ENCODE measurements around the gene CIB4.

Gene CIB4

DNA sequence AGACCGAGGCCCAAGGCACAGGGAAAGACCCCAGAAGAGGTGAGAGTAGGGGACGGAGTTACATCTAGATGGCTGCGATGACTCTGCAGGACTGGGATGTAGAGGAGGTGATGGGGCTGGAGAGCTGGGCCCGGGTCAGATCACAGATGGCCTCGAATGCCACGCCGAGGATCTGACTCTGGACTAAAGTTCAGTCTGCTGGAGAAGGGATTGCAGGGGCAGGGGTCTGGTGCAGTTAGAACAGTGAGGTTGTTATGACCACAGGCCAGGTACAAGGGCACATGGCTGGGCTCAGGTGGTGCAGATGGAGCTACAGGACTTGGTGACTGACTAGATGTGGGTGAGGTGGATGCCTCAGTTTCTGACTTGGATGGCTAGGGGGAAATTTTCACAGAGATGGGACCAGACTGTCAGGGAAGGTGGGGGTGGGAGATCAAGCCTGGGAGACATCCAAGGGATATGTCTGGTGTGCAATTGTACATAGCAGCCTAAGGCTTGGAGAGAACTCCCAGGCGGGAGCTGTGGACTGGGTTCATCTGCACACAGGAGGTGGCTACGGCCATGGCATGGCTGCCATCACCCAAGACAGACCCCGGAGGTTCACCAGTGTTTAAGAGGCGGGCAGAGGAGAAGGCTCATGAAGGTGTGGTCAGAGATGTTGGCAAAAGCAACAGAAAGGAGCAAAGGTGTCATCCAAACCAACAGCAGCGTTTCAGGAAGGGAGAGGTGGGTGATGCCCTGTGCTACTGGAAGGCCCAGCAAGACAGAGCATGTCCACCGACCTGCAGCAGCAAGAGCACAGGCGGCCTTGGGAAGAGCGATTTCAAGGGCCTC, 66.9 kb downstream of the CIB4 start:
- in situ Hi-C loops (cut with MboI; ENCODE audit: low pct_unique_long_range_greater_than_20kb, low sequenced_read_pairs, unreplicated experiment), result no loop called here
- TF ChIP-seq, protein P1, sequence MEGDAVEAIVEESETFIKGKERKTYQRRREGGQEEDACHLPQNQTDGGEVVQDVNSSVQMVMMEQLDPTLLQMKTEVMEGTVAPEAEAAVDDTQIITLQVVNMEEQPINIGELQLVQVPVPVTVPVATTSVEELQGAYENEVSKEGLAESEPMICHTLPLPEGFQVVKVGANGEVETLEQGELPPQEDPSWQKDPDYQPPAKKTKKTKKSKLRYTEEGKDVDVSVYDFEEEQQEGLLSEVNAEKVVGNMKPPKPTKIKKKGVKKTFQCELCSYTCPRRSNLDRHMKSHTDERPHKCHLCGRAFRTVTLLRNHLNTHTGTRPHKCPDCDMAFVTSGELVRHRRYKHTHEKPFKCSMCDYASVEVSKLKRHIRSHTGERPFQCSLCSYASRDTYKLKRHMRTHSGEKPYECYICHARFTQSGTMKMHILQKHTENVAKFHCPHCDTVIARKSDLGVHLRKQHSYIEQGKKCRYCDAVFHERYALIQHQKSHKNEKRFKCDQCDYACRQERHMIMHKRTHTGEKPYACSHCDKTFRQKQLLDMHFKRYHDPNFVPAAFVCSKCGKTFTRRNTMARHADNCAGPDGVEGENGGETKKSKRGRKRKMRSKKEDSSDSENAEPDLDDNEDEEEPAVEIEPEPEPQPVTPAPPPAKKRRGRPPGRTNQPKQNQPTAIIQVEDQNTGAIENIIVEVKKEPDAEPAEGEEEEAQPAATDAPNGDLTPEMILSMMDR (IDR thresholded peaks at IDR 0.05; ENCODE audit: extremely low read depth, insufficient read depth, missing control alignments), result no peak
- DNase-seq (ENCODE audit: low spot score), result no peak

DNA sequence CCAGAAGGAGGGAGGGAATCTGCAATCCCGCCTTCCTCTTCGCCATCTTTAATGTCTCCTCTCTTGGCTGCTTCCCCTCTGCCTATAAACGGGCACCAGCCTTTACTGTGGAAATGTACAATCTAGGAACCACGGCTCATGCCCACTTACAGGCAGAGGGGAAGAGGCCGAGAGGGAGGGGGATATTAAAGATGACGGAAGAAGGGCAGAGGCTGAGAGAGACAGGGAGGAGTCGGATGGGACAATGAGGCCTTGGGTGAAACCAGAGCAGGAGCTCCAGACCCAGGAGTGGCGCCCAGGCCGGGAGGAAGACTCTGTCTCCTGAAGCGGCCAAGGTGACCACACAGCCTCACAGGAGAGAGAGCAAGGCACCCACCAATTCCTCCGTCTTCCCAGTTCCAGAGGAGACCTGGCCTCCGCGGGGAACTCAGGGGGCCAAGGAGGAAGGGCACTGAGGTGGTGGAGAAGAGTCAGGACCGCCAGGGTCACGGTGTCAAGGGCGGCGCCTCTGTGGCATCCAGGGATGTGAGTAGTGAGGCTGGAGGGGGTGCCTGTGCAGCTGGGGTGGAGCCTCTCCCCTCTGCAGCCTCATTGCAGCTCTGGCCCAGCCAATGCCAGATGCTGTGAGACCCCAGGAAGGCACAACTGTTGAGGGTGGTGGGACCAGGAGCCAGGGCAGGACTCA, 67.8 kb downstream of the CIB4 start:
- TF ChIP-seq, protein P1 (IDR thresholded peaks at IDR 0.05; ENCODE audit: extremely low read depth, insufficient read depth, missing control alignments), result no peak
- in situ Hi-C loops (cut with MboI; ENCODE audit: low pct_unique_long_range_greater_than_20kb, low sequenced_read_pairs, unreplicated experiment), result no loop called here
- DNase-seq (ENCODE audit: low spot score), result no peak

DNA sequence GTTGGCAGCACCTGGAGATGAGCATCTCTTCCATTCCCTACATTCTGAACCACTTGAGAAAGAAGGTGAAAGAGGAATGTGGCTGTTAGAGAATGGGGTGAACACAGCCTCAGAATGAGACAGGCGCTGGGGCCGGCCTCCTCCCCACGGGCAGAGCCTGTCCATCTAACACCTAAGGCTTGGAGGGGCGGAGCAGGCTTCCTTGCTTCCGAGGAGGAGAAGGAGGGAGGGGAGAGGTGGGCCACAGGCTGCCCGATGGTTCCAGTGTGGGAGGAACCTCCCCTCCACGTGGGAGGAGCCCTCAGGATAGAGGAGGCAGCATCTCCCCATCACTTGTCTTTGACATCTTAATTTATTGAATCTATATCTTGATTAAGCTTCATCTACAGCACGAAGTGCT, 68.6 kb downstream of the CIB4 start:
- in situ Hi-C loops (cut with MboI; ENCODE audit: low pct_unique_long_range_greater_than_20kb, low sequenced_read_pairs, unreplicated experiment), result no loop called here
- TF ChIP-seq, protein P1 (IDR thresholded peaks at IDR 0.05; ENCODE audit: extremely low read depth, insufficient read depth, missing control alignments), result no peak
- DNase-seq (ENCODE audit: low spot score), result no peak

DNA sequence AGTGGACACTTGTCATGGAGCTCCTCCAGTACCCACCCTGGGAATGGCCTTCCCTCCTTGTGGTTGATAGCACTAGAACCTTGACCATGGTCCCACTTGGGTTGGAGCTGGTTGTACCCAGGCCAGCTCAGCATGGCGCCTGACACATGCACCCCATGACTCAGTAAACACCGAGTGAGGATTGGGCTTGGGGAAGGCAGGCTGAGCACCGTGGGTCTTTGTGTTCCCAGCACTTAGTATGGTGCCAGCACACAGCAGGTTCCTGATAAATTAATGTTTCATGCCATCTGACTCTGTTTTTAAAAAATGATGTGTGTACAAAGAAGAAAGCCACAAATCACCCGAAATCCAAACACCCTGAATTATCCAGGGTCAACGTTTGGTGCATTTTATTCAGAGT, 69.8 kb downstream of the CIB4 start:
- in situ Hi-C loops (cut with MboI; ENCODE audit: low pct_unique_long_range_greater_than_20kb, low sequenced_read_pairs, unreplicated experiment), result no loop called here
- TF ChIP-seq, protein P1 (IDR thresholded peaks at IDR 0.05; ENCODE audit: extremely low read depth, insufficient read depth, missing control alignments), result no peak
- DNase-seq (ENCODE audit: low spot score), result no peak

DNA sequence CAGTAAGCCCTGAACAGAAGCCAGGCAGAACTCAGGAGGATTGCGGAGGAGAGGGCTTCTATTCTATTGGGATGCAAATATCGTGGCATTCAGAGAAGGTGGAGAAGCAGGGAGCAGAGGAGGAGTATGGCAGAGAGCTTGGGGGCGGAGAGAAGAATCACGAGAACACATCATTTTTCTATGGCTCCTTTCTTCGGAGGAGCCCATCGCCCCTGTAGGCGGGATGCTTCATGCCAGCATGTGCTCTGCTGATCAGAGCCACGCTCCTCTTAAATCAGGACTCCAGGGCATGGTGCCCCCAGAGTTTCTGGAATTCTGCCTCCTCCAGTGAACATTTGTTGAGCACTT, 71.1 kb downstream of the CIB4 start:
- TF ChIP-seq, protein P1 (IDR thresholded peaks at IDR 0.05; ENCODE audit: extremely low read depth, insufficient read depth, missing control alignments), result no peak
- in situ Hi-C loops (cut with MboI; ENCODE audit: low pct_unique_long_range_greater_than_20kb, low sequenced_read_pairs, unreplicated experiment), result no loop called here
- no peak for DNase-seq (ENCODE audit: low spot score)

DNA sequence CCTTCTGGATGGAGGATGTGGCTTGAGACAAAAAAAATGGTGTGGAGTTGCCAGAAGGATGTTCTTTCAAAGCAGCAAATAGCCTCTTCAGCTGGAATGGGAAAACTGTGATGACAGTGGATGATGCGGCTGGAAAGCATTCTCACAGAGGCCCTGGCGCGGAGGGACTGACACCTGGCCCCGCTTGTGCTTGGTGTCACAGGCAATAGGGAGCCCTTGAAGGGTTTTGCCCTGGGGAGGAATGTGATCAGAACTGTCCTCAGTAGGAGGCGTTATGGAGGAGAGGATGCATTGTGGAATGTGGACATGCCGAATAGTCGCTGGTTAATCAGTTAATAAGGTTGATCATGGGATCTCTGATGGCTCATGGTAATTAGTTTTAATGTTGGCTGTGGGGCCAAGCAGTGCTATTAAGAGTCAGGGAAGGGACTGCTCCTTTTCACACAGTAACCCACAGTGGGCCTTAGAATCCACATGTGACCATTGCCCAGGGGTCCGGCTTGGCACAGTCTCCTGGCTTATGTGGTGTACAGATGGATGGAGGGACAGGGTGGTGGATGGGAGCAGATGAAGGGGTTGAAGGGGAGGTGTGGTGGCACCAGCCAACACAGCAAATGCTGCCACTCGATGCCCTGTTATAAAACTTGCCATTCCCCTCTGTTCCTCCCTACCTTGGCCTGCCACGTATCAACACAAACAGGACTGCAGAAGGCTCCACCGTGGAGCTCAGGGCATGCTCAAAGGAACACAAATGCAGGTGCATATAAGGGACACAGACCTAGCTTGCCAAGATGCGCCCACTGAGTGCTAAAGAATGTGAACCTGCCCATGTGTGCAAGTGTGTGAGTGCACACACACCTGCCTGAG, 71.7 kb downstream of the CIB4 start:
- TF ChIP-seq, protein P1 (IDR thresholded peaks at IDR 0.05; ENCODE audit: extremely low read depth, insufficient read depth, missing control alignments), result no peak
- no peak for DNase-seq (ENCODE audit: low spot score)
- in situ Hi-C loops (cut with MboI; ENCODE audit: low pct_unique_long_range_greater_than_20kb, low sequenced_read_pairs, unreplicated experiment), result no loop called here
